ENCODE data around the gene DNAJC5G.
A peak's percentile ranks its signal among the peaks of the same experiment; 100 is the strongest.
"Not testable (repeated sequence)": the region's sequence is repeated elsewhere in the genome, so short reads cannot be mapped to it uniquely, and the experiment has no call there.

DNAJC5G gene

GRCh38 chr2:27255187-27255586 is 20.0 kb upstream of the DNAJC5G start:
- no peak for DNase-seq

- DNase-seq = no peak
These were observed 19.6 kb upstream of the DNAJC5G start for GRCh38 chr2:27255660-27256059.

- no peak for DNase-seq
These were observed 18.3 kb upstream of the DNAJC5G start for GRCh38 chr2:27256855-27257454.

- DNase-seq = no peak
These were observed 17.2 kb upstream of the DNAJC5G start for GRCh38 chr2:27258051-27258450.

- DNase-seq = no peak
These were observed 13.8 kb upstream of the DNAJC5G start for GRCh38 chr2:27261241-27261925.

- no peak for DNase-seq
These were observed 13.3 kb upstream of the DNAJC5G start for GRCh38 chr2:27261926-27262298.

GRCh38 chr2:27262379-27263286 is 12.6 kb upstream of the DNAJC5G start, which contains the start of gene SLC30A3:
SLC30A3 (minus strand) TSS chr2:27263047; CDS start chr2:27262906, 141 bp downstream.
- peak; percentile 22 for DNase-seq

GRCh38 chr2:27263287-27264252 is 11.7 kb upstream of the DNAJC5G start:
- DNase-seq = no peak

- DNase-seq = no peak
These were observed 10.9 kb upstream of the DNAJC5G start for GRCh38 chr2:27264253-27264752.

GRCh38 chr2:27264753-27265535 is 10.3 kb upstream of the DNAJC5G start:
- peak; percentile 73 for DNase-seq

GRCh38 chr2:27265536-27265870 is 9.7 kb upstream of the DNAJC5G start:
- no peak for DNase-seq

GRCh38 chr2:27268296-27268695 is 6.9 kb upstream of the DNAJC5G start:
- DNase-seq = not testable (repeated sequence)

- no peak for DNase-seq
These were observed 5.1 kb upstream of the DNAJC5G start for GRCh38 chr2:27270131-27270530.

GRCh38 chr2:27270670-27271069 is 4.6 kb upstream of the DNAJC5G start:
- DNase-seq = no peak

- DNase-seq = no peak
These were observed 3.4 kb upstream of the DNAJC5G start for GRCh38 chr2:27271631-27272340.

GRCh38 chr2:27272537-27273522 is 2.4 kb upstream of the DNAJC5G start:
- not testable (repeated sequence) for DNase-seq

- no peak for DNase-seq
These were observed 2.8 kb downstream of the DNAJC5G start for GRCh38 chr2:27278010-27278409.

GRCh38 chr2:27280826-27281225 is 5.6 kb downstream of the DNAJC5G start:
- no peak for DNase-seq

GRCh38 chr2:27281442-27281841 is 6.2 kb downstream of the DNAJC5G start:
- no peak for DNase-seq

All from NCI-H510A treated with DMSO at 0.1 percent for 48 hours (cell line).